D721Med (cell line): Measurements from ENCODE around the gene P2RX2.

ENCODE experiments used
- DNase-seq: peaks from one replicate; pipeline ENCODE4 v3.0.0; 2011; ENCODE audit warnings: low spot score; ENCODE audit not compliant: insufficient read length
- FAIRE-seq: peaks from 2 replicates; lab custom pipeline; 2011; peaks lifted over from hg19 to GRCh38; lab: Jason Lieb, UNC
- TF ChIP-seq, protein P1 (sequence below): IDR thresholded peaks from 2 replicates; pipeline ENCODE4 v1.5.1; 2012; ENCODE audit warnings: mild to moderate bottlenecking, control low read depth; ENCODE audit not compliant: insufficient read depth; ENCODE audit errors: missing control alignments

Gene P2RX2

GRCh38 chr12:132578826-132579225, 39.8 kb upstream of the P2RX2 start:
- TF ChIP-seq, protein P1, sequence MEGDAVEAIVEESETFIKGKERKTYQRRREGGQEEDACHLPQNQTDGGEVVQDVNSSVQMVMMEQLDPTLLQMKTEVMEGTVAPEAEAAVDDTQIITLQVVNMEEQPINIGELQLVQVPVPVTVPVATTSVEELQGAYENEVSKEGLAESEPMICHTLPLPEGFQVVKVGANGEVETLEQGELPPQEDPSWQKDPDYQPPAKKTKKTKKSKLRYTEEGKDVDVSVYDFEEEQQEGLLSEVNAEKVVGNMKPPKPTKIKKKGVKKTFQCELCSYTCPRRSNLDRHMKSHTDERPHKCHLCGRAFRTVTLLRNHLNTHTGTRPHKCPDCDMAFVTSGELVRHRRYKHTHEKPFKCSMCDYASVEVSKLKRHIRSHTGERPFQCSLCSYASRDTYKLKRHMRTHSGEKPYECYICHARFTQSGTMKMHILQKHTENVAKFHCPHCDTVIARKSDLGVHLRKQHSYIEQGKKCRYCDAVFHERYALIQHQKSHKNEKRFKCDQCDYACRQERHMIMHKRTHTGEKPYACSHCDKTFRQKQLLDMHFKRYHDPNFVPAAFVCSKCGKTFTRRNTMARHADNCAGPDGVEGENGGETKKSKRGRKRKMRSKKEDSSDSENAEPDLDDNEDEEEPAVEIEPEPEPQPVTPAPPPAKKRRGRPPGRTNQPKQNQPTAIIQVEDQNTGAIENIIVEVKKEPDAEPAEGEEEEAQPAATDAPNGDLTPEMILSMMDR: no peak
- FAIRE-seq (no peak), DNase-seq (no peak)

GRCh38 chr12:132579744-132580143, 38.8 kb upstream of the P2RX2 start:
- FAIRE-seq: no peak
- DNase-seq: no peak
- TF ChIP-seq, protein P1: no peak

- DNase-seq (no peak), FAIRE-seq (no peak)
- TF ChIP-seq, protein P1: no peak
Observed at GRCh38 chr12:132580701-132581292, 37.8 kb upstream of the P2RX2 start.

DNA sequence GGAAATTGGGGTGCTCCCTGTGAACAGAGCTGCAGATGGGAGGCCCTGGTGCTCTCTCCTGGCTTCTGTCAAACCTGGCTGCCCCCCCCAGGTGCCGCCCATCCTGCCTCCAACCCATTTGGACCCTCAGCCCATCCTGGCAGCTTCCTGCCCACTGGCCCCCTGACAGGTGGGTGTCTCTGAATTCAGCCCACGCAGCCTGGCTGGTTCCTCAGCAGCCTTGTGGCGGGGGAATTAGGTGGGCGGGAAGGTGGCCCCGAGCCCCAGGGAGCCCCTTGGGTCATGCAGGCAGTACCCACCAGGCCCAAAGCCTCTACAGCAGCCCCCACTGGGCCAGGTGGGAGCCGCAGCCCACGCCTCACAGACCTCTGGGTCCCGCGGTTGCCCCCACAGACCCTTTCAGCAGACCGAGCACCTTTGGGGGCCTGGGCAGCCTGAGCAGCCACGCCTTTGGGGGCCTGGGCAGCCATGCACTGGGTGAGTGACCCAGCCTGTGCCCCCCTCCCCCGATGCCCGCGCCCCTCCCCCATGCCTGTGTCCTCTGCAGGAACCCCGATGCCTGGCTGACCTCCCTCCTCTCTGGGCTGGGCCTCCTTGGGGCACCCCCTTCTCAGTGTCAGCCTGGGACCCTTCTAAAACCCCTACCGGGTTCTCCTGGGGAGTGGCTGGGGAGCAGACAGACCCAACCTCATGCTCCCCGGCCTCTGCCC, 37.1 kb upstream of the P2RX2 start:
- TF ChIP-seq, protein P1: no peak
- DNase-seq (no peak), FAIRE-seq (no peak)

- TF ChIP-seq, protein P1: no peak
- DNase-seq (no peak), FAIRE-seq (no peak)
Observed at GRCh38 chr12:132582058-132582420, 36.5 kb upstream of the P2RX2 start.

DNA sequence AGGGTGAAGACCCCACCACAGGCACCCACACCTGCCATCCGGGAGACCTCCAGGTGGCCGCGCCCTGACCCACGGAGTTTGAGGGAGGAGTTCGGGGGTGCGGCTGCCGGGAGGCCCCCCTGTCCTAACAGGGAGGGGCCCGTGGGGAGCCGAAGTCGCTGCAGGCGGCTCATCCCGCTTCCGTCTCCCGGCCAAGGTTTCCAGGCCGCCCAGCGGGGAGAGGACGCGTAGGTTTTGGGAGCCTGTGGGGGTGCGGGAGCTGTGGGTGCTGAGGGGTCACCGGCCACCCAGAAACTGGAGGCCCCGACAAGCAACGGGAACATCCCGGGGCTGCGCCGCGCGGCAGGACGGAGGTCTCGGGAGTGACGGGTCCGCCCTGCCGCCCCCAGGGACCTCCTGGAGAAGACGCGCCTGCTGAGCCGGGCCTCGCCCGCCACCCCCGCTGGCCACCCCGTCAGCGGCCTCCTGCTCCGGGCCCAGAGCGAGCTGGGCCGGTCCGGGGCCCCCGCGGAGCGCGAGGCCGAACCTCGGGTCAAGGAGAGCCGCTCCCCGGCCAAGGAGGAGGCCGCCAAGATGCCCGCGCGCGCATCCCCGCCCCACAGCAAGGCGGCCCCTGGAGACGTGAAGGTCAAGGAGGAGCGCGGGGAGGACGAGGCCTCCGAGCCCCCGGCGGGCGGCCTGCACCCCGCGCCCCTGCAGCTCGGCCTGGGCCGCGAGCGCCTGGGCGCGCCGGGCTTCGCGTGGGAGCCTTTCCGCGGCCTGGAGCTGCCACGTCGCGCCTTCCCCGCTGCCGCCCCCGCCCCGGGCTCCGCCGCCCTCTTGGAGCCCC, 35.8 kb upstream of the P2RX2 start:
- no peak for DNase-seq
- no peak for FAIRE-seq
- TF ChIP-seq, protein P1: no peak

GRCh38 chr12:132583411-132583710, 35.2 kb upstream of the P2RX2 start:
- TF ChIP-seq, protein P1: no peak
- DNase-seq: no peak
- FAIRE-seq: no peak
